Iris pigment epithelial cell (primary cell): ENCODE measurements around the gene ADORA1.

Experiments used
- DNase-seq: peaks from one replicate; pipeline ENCODE4 v3.0.0-alpha.2; 2011; ENCODE audit warnings: low read depth

Gene ADORA1

GRCh38 chr1:203173011-203173555, 45.6 kb downstream of the ADORA1 start:
- DNase-seq: no peak

GRCh38 chr1:203173566-203173965, 46.0 kb downstream of the ADORA1 start:
- DNase-seq: no peak

GRCh38 chr1:203174324-203174985, 46.9 kb downstream of the ADORA1 start:
- no peak for DNase-seq

- no peak for DNase-seq
Measured at GRCh38 chr1:203175237-203175826, 47.8 kb downstream of the ADORA1 start, which contains the start of gene MYBPH. TSS of gene MYBPH (minus strand) at chr1:203175826. CDS start at chr1:203175755, 71 bp downstream.

GRCh38 chr1:203175827-203176241, 48.3 kb downstream of the ADORA1 start:
- no peak for DNase-seq

- DNase-seq: no peak
Measured at GRCh38 chr1:203176273-203177035, 48.9 kb downstream of the ADORA1 start.

- DNase-seq: no peak
Measured at GRCh38 chr1:203177036-203177405, 49.5 kb downstream of the ADORA1 start.

GRCh38 chr1:203177470-203178039, 50.0 kb downstream of the ADORA1 start:
- DNase-seq: no peak

GRCh38 chr1:203178083-203178482, 50.6 kb downstream of the ADORA1 start:
- DNase-seq: no peak

GRCh38 chr1:203178821-203179666, 51.5 kb downstream of the ADORA1 start:
- DNase-seq: no peak

GRCh38 chr1:203179667-203180005, 52.1 kb downstream of the ADORA1 start:
- DNase-seq: no peak

- no peak for DNase-seq
Measured at GRCh38 chr1:203180611-203181330, 53.2 kb downstream of the ADORA1 start.

- DNase-seq: no peak
Measured at GRCh38 chr1:203181586-203182386, 54.3 kb downstream of the ADORA1 start.

GRCh38 chr1:203182387-203182953, 54.9 kb downstream of the ADORA1 start:
- DNase-seq: no peak

- no peak for DNase-seq
Measured at GRCh38 chr1:203183828-203184227, 56.3 kb downstream of the ADORA1 start.

- DNase-seq: no peak
Measured at GRCh38 chr1:203184467-203184866, 56.9 kb downstream of the ADORA1 start.

GRCh38 chr1:203185061-203185461, 57.5 kb downstream of the ADORA1 start:
- DNase-seq: no peak

GRCh38 chr1:203185585-203185984, 58.1 kb downstream of the ADORA1 start:
- no peak for DNase-seq

- DNase-seq: no peak
Measured at GRCh38 chr1:203186091-203186445, 58.5 kb downstream of the ADORA1 start.
